DMS114 treated with DMSO at 0.1 percent for 48 hours (cell line): ENCODE data around the gene FSTL3.
A peak's percentile ranks its signal among the peaks of the same experiment; 100 is the strongest.
"Not testable (repeated sequence)": the region's sequence is repeated elsewhere in the genome, so short reads cannot be mapped to it uniquely, and the experiment has no call there.

ENCODE experiments used
- DNase-seq: peaks from one replicate; lab custom pipeline; 2025; ENCODE audit not compliant: unreplicated experiment; lab: John Stamatoyannopoulos, UW

FSTL3 gene

DNA sequence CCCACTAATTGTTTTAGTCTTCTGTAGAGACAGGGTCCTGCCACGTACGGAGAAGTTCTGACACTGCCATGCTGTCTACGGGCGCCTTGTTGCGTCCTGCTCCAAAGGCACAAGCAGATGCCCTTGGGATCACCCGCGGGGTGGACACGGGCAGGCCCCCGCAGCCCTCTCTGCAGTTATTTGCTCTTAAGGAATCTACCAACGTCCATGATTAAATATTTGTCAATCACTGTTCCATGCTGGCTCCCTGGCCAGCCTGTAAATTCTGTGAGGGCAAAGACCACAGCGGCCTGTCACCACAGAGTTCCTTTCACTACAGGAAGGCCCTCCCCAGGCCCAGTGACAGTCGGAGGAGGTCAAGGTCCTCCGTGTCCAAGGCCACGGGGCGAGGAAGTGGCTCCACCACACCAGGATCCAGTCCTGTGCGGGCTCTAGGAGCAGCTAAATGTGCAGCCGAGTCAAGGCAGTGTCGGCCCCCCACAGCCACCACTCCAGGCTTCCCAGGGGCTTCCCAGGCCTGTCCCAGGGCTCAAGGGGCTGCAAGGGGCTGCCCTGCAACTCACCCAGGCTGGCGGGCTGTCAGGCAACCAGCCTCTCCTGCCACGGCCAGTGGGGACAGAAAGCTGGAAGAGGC is 15.3 kb upstream of the FSTL3 start:
- DNase-seq, result no peak

DNA sequence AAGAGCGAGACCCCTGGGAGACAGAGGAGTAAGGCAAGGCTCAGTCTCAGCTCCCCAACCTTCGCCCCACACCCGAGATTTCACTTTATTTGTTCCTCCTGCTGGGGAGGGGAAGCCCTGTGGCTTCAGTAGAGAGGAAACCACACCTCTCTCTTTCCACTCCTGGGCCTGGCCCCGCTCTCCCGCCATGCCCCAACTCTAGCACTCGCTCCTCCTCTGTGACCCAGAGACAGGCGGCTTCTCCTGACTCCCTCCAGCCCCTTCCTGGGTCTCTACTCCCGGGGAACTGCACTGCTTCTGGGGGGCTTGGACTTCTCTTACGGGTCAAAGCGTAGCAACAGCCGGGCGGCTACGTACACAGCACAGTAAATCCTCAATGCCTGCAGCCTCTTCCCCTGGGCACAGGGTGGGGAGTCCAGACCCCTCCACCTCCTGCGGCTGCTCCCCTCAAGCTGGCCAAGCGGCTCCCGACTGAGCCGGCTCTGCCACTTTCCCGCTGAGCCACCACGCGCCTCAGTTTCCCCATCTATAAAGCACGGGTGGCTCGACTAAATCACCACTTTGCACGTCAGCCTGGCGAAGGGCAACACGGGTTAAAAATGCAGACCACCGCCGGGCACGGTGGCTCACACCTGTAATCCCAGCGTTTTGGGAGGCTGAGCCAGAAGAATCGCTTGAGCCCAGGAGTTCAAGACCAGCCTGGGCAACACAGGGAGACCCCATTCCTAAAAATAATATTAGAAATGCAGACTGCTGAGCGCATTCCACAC is 14.6 kb upstream of the FSTL3 start:
- no peak for DNase-seq

DNA sequence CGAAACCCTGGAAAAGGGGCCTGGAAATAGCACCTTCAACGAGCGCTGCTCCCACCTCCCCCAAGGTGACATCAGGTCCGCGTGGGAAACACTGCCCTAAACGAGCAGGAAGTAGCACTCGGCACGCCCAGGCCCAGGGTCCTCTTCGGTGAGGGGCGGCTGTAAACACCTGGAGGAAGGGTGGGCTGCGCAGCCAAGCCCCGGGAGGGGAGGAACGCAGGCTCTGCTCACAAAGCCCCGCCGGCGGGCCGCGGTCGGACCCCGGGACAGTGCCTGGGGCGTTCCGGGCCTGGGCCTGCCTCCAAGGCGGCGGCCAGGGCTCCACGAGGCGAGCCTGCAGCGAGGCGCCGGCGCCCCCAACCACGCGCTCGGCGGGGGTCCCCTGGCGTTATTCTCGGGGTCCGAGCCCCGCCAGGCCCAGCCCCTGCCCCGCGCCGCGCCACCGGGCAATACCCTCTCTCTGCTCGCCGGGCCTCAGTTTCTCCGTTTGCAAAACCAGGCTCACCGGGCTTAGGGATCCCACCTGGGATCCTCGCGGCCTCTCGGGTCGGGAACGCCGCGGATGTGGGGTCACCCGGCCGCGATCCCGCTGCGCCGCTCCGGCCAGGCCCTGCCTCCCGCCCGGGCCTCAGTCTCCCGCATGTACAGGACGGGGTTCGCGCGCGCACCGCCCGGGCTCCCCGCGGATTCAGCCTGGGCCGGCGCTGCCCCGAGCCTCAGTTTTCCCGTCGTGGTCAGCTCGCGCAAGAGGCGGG is 13.8 kb upstream of the FSTL3 start:
- no peak for DNase-seq

DNA sequence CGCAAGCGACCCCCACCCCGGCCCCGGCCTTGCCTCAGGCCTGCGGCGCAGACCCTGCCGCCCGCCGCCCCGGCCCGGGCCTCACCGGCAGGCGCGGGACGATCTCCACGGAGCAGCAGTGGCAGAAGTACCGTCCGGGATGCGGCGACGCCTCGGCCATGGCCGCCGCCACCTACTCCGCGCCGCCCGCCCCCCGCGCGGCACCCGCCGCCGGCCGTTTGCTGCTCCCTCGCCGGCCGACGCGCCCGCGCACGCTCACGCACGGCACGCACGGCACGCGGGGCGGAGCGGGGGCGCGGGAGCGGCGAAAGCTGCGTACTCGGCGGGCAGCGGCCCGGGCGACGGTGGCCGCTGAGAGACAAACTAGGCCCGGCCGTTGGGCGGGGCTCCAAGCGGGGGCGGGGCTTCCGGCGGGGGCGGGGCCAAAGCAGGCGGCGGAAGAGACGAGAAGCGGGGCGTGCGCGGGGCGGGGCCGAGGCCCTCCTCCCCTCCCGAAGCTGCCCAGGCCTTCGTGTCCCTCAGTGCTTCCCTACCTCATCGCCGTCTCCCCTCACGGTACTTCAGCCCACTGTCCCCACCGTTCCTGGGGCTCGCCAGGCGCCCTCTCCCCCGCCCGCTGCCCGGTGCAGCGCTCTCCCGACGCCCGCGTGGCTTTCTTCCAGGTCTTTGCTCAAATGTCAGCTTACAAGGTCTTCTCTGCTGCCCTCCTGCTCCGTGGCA is 13.1 kb upstream of the FSTL3 start, which contains the start of gene RNF126:
RNF126 (minus strand) TSS at position 253 of the 720 bp plus-strand sequence; CDS start at position 160, 93 bp downstream.
- DNase-seq, result peak; percentile 71

DNA sequence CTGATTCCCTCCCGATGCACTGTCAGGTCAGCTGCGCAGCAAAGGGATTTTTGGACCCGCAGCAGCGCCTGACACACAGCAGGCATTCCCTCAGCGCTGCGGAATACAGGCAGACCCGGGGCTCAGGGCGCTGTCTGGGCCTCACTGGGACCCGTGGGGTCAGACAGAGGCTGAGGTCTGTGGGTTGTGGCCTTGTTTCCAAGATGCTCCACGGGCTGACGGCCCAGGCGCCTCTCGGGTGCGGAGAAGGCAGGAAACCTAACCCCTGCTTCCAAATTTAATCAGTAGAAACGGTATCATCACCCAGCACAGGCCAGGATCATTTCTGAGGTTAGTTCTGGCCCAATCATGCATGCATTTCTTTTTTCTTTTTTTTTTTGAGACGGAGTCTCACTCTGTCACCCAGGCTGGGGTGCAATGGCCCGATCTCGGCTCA is 12.5 kb upstream of the FSTL3 start:
- no peak for DNase-seq

DNA sequence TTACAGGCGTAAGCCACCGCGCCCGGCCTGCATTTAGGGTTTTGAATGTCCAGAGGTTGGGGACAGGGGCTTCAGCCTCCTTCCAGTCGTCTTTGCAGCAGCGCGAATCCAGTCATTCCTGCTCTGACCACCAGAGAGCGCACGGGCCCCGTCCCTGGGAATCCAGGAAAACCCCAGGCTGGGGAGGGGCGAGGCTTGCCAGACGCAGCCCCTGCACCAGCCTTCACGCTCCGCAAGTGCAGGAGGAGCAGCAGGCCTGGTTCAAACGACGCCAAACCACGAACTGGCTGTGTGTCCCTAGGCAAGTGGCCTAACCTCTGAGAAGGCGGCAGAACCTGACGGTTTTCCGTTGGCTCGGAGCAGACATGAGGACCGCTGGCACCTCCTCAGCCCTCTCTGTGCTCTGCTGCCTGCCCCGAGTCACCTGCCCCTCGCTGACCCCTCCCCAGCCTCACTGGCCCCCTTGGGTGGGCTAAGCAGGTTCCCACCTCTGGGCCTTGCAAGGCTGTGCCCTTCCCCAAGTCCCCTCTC is 11.2 kb upstream of the FSTL3 start:
- peak; percentile 62 for DNase-seq

DNA sequence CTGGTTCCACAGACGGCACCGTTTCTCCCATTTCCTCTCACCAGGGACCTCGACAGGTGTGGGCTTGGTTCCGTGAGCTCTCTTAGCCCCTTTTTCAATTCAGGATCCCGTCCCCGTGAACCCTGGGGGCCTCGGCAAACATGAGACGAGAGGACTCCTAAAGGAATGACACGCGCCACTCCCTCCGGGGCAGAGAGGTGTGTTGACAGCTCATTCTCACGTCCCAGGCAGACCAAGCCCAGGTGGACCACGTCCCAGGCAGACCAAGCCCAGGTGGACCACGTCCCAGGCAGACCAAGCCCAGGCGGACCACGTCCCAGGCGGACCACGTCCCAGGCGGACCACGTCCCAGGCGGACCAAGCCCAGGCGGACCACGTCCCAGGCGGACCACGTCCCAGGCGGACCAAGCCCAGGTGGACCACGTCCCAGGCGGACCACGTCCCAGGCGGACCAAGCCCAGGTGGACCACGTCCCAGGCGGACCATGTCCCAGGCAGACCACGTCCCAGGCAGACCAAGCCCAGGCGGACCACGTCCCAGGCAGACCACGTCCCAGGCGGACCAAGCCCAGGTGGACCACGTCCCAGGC is 9.1 kb upstream of the FSTL3 start:
- DNase-seq, result not testable (repeated sequence)

DNA sequence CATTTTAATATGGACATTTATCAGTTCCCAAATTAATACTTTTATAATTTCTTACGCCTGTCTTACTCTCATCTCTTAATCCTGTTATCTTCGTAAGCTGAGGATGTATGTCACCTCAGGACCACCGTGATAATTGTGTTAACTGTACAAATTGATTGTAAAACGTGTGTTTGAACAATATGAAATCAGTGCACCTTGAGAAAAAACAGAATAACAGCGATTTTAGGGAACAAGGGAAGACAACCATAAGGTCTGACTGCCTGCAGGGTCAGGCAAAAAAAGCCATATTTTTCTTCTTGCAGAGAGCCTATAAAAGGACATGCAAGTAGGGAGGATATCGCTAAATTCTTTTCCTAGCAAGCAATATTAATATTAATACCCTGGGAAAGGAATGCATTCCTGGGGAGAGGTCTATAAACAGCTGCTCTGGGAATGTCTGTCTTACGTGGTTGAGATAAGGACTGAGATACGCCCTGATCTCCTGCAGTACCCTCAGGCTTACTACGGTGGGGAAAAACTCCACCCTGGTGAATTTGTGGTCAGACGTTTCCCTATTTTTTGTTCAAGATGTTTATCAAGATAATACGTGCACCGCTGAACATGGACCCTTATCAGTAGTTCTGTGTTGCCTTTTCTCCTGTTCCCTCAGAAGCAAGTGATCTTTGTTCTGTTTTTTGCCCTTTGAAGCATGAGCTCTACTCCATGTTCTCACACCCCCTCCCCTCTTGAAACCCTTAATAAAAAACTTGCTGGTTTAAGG is 7.3 kb upstream of the FSTL3 start:
- DNase-seq, result not testable (repeated sequence)

DNA sequence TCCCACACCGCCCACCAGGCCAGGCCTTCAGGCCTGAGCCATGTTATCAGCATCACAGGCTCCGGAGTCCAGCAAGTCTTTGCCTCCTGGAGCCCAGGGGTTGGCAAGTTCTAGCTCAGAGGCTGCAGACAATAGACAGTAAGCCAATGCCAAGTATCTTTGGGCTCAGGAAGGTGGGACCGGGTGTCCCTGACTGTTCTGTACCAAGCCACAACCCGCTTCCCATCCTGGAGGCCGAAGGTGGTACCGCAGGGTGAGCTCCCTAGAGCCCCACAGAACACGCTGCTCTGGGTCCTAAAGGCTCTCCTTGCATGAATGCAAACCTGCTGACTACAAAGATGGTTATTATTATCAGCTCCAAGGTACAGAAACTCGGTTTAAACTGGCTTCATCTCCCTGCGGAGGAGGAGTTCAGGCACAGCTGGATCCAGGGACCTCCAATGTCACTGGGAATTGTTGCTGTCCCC is 5.5 kb upstream of the FSTL3 start:
- DNase-seq, result no peak

DNA sequence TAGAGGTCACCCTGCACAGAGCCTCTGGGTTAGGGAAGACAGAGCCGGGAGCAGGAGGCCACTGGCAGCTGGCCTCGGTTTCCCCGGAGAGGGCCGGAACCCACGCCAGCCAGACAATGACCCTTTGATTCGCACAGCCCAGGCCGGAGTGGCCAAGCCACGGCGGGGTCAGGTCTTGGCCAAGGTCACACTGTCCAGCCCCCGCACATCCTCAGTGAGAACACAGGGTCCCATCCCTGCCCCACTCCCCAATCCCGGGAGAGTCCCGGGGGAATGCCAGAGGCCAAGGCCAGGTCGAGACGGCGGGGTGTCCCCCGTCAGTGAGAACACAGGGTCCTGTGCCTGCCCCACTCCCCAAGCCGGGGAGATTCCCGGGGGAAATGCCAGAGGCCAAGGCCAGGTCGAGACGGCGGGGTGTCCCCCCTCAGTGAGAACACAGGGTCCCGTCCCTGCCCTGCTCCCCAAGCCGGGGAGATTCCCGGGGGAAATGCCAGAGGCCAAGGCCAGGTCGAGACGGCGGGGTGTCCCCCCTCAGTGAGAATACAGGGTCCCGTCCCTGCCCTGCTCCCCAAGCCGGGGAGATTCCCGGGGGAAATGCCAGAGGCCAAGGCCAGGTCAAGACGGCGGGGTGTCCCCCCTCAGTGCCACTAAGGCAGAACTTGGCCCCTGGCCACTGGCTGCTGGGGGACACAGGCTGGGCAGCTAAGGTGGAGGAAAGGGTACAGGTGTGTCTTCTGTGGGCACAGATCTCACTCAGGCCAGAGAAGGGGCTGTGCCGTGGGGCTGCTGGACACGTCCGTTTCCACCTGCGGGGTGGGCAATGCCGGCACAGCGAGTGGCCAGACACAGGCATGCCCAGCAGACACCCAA is 1.7 kb upstream of the FSTL3 start:
- DNase-seq, result no peak

DNA sequence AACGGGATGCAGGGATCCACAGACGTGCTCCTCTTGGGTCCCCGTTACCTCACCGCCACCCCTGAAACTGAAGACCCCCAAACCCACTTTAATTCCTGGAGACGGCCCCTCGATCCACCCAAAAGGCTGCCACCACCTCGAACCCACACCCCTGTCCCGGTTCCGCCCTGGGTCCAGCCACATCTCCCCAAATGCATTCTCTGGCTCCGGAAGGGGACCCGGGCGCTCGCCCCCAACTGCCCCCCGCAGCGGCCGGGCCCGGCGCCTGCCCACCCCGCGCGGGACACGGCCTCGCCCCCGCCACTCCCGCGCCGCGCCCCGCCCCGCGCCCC is 219 bp upstream of the FSTL3 start:
- no peak for DNase-seq

DNA sequence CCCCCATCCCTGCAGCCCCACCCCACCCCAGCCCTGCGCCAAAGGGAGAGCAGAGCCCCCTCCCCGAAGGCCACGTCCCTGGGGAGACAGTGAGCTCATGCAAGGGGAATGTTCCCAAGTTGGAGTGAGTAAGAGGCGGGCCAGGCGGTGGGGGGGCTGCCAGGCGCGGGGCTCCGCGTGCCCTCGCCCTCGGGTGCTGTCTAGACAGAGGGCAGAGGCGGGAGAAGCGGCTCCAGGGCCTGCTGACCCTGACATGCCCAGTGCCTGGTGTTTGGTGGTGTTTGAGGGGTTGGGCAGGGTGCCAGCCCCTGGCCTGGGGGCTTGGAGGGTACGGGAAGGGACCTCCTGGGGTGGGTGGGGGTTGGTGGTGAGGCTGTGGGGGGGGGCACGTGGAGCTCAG is 1.0 kb downstream of the FSTL3 start:
- DNase-seq, result no peak

DNA sequence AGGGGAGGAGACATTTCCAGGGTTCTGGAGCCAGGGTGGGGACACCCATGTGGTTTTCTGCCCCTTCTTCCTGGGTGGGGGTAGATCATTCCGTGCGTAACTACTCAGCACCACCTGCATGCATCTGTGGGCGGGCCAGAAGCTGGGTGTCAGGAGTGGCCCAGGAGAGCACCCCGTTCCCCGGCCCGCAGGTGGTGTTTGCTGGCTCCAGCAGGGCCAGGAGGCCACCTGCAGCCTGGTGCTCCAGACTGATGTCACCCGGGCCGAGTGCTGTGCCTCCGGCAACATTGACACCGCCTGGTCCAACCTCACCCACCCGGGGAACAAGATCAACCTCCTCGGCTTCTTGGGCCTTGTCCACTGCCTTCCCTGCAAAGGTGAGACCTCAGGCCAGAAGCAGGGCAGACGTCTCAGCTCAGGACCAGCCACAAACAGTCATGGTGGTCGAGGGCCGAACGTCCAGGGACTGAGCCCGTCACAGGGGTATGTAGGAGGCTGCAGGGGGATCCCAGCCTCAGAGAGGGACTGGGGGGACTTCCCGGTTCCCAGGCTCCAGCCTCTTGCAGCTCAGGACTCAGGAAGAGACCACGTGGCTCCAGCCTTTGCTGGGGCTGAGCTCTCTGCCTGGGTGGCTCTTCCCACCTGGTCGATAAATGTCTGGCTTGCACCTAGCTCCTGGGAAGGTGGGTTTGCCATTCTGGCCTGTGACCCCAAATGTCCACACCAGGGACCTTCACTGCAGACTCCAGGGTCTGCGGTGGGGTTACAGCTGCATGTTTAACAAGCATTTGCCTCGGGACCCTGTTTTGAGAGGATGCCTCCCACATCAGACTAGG is 1.6 kb downstream of the FSTL3 start:
- no peak for DNase-seq

DNA sequence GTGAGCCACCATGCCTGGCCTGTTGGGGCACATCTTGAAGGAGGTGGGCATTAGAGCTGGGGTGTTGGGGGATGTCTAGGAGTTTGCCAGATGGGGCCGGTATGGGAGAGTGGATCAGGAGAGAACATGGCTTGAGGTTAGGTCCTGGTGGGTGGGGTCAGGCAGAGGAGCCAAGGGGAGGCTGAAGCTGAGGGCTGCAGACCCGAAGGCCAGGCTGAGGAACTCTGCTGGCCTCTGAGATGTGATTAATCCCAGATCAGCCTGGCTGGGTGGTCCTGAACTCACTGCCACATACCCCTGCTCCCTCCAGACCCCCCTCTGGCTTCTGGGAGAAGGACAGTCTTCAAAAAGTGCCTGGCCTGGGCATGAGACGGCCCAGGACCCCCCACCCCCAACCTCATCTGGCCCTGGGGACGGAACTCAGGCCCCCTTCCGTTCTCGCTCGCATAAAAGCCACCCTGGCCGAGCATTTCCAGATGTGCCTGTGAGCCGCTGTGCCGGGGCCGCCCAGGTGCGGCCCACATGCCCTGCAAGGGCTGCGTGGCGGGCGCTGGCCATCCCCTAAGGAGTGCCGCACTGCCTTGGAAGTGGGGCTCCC is 2.7 kb downstream of the FSTL3 start:
- no peak for DNase-seq

DNA sequence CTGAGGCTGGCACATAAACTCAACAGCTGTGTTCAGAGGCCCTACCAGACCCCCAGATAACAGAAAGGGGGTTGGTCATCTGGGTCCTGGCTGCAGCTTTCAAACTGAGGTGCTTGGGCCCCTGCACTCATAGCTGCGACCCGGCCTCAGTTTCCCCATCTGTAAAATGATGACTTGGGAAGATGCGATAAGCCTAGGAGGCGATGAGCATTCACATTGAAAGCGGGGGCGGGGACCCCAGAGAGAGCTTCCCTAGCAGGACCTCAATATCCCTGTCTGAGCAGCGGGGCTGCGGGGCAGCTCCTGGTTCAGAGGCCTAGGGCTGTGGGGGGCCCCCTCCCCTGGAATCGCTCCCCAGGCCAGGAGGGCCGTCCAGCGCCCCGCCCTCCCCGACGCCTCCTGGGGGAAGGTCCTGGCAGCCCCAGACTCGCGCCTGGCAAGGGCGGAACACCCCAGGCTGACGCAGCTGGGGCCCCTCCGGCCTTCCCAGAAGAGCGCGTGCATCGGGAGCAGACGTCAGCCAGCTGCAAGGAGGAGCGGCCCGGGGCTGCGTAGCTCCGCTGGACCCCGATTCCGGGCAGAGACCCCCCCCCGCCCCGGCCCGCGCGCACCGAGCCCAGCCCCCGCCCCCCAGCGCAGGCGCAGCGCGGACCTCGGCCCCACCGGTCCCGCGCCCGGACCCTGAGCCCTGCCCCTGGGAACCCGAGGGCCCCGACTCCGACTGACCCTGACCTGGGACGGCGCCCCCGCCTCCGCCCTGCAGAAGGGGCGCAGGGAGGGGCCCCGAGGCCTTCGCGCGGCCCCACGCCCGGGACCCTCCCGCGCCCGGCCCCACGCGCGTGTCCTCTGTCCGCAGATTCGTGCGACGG is 3.5 kb downstream of the FSTL3 start:
- no peak for DNase-seq

DNA sequence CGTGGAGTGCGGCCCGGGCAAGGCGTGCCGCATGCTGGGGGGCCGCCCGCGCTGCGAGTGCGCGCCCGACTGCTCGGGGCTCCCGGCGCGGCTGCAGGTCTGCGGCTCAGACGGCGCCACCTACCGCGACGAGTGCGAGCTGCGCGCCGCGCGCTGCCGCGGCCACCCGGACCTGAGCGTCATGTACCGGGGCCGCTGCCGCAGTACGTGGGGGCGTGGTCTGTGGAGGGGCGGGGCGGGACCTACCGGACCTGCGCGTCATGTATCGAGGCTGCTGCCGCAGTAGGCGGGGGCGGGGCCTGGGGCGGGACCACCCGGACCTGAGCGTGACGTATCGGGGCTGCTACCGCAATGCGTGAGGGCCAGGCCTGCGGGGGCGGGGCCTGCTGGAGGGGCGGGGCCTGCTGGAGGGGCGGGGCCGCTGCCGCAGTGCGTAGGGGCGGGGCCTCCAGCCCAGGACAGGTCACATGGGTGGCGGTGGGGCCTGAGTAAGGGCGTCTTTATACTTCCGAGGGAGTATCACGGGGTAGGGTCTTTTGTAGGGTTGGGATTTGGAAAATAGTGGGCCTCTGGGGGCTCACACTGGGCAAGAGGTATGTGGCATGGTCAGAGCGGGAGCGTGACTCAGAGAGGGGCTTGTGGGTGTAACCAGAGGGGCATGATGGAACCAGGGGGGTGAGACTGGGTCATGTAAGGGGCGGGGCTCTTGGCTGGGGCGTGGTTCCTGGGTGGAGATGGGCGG is 4.3 kb downstream of the FSTL3 start:
- peak; percentile 76 for DNase-seq
